ENCODE measurements around the gene PODXL2.

GRCh38 chr3:127693336-127693843, 64.4 kb downstream of the PODXL2 start:
- TF ChIP-seq, protein P1, sequence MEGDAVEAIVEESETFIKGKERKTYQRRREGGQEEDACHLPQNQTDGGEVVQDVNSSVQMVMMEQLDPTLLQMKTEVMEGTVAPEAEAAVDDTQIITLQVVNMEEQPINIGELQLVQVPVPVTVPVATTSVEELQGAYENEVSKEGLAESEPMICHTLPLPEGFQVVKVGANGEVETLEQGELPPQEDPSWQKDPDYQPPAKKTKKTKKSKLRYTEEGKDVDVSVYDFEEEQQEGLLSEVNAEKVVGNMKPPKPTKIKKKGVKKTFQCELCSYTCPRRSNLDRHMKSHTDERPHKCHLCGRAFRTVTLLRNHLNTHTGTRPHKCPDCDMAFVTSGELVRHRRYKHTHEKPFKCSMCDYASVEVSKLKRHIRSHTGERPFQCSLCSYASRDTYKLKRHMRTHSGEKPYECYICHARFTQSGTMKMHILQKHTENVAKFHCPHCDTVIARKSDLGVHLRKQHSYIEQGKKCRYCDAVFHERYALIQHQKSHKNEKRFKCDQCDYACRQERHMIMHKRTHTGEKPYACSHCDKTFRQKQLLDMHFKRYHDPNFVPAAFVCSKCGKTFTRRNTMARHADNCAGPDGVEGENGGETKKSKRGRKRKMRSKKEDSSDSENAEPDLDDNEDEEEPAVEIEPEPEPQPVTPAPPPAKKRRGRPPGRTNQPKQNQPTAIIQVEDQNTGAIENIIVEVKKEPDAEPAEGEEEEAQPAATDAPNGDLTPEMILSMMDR (IDR thresholded peaks at IDR 0.05; ENCODE audit: low read depth, low read length) = no peak
- TF ChIP-seq EZH2phosphoT487 (IDR thresholded peaks at IDR 0.05; ENCODE audit: low read depth) = no peak

All from OCI-LY3 (cell line).